Smooth muscle cell of the brain vasculature (primary cell): ENCODE measurements around the gene SLIRP.
"Not testable (repeated sequence)": the region's sequence is repeated elsewhere in the genome, so short reads cannot be mapped to it uniquely, and the experiment has no call there.

ENCODE experiments used
- DNase-seq: peaks from one replicate; pipeline ENCODE4 v3.0.0-alpha.2; 2012; ENCODE audit warnings: low read depth, low spot score

SLIRP gene

DNA sequence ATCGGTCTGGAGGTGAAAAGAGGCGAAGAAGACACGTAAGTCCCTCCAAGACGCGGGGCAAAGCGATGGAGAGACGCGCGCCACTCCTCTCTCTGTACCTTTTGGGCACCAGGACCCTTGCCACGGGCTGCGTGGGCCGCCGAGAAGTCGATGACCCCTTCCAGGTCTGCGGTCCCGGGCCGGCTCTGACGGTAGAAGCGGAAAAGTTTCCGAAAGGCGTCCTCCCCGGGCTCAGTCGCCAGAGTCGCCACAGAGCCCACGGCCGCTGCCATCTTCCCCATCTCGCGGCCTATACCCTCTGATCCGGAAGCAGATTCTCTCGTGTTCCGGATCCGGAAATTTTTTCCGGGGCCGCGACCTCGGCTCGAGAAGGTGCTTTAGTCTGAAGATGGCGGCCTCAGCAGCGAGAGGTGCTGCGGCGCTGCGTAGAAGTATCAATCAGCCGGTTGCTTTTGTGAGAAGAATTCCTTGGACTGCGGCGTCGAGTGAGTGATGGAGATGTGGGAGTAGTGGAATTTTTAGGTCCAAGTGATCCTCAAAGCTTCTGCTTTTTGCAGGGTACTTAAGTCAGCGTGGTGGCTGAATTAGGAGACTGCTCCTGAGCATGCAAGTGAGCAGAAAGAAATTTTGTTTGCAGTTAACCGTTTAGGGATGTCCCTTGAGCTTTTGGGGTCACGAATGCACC, at the start of gene SLIRP, which contains the start of gene ALKBH1:
Gene SLIRP, plus strand, starts transcription at position 380 of the 685 bp plus-strand sequence. Its CDS starts 9 bp downstream, at position 389.
Gene ALKBH1, minus strand, starts transcription at position 300 of the 685 bp plus-strand sequence. Its CDS starts 19 bp downstream, at position 281.
- peak; percentile 40 for DNase-seq

GRCh38 chr14:77659831-77660230, 48.1 kb upstream of the SLIRP start:
- no peak for DNase-seq

- no peak for DNase-seq
Observed at GRCh38 chr14:77660754-77661153, 47.1 kb upstream of the SLIRP start.

GRCh38 chr14:77661562-77661961, 46.3 kb upstream of the SLIRP start:
- not testable (repeated sequence) for DNase-seq

GRCh38 chr14:77663293-77663692, 44.6 kb upstream of the SLIRP start:
- DNase-seq, result no peak

DNA sequence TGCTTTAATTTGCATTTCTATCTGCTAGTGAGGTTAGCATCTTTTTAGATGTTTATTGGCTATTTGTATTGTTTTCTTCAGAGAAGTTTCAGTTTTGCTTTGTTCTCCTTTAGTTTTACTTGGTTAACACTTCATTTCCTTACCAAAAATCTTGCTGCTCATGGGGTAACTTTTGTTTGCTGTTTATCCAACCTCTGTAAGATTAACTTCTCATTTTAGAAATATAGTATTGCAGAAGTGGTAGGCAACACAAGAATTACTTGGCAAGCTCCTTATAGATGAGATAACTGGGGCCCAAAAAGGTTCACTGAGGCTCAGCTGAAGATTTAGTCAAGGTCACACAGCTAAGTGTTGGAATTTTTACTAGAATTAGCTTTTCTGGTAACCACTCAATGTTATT, 40.6 kb upstream of the SLIRP start:
- DNase-seq, result no peak

DNA sequence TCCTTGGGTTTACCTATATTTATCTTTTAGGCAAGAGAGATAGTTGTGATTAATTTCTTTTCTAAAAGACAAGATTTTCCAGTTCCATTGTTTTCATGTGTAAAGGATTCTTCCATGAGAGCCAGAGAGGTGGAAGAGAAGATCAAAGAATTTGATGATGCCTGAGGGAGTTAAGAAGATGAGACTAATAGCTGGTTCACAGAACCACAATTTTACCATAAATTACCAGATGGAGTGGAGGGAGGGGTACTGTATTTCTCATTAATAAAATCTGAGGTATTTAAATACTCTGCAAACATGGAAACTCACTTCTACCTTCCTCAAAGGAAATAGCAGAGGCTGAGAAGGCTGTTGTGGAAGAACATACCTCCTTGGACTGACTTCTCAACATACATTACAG, 34.7 kb upstream of the SLIRP start:
- DNase-seq, result no peak

DNA sequence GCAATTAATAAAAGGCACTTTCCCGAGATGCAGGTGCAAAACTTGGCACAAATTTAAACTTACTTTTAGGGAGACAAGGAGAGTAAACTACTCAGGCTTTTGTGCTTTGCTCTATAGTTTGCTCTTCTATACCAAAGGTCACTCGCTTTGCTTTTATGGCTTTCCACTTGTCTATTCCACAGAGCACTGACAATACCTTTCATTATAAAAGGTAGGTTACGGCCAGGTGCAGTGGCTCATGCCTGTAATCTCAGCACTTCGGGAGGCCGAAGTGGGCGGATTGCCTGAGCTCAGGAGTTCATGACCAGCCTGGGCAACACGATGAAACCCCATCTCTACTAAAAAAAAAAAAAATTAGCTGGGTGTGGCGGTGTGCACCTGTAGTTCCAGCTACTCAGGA, 33.0 kb upstream of the SLIRP start:
- DNase-seq, result no peak

DNA sequence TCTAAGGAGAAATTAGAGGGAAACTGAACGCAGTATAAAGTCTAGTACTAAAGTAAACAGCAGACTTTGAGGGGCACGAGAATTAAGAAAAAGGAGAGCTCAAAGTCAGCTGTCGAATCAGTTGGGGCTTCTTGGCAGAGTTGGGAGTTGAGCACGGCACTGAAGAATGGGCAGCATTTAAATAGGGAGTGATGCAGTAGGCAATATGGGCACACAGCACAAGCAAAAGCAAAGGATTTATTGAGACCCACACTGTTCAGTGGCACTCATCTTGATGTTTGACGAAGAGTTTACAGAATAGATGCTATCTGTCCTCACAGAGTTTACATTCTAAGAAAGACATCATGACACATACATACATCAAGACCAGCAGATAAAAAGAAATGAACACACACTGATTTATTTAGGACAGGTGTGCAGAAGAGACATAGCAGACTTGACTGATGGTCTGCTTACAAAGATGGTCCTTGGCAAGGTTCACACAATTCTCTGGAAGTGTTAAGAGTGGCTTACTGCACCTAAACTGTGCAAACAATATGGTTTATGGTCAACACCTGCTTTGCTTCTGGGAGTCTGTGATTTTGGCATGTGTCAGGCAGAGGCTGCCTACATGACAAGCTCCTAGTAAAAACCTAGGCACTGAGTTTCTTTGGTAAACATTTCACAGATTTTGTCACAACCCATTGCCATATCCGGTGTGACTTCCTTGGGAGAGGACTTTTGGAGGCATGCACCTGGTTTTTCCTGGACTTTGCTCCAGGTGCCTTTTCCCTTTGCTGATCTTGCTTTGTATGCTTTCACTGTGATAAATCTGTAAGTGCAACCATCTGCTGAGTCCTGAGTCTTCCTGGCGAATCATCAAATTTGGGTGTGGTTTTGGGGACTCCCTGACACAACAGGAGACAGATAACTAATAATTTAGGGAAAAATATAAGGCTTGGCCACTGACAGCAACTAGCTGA, 26.4 kb upstream of the SLIRP start:
- no peak for DNase-seq

- DNase-seq, result no peak
Observed at GRCh38 chr14:77682158-77682553, 25.7 kb upstream of the SLIRP start.

GRCh38 chr14:77691259-77691658, 16.6 kb upstream of the SLIRP start:
- DNase-seq, result no peak

GRCh38 chr14:77707355-77707723, 564 bp upstream of the SLIRP start:
- no peak for DNase-seq

DNA sequence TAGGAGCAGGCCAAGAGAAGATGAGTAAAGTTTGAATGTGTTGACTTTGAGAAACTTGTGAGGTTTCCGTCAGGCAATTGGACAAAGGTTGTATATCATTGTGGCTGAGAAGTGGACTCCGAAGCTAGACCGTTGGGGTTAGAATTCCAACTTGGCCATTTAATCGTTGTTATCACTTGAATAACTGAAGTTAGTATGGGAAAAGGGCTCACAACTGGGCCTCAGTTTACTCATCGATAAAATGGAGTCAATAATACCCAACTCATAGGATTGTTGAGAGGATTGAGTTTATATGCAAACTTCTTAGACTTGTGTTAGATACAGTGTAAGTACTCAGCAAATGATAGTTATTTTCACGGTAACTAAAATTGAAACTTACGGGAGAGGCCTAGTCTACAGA, 846 bp downstream of the SLIRP start:
- DNase-seq, result no peak

DNA sequence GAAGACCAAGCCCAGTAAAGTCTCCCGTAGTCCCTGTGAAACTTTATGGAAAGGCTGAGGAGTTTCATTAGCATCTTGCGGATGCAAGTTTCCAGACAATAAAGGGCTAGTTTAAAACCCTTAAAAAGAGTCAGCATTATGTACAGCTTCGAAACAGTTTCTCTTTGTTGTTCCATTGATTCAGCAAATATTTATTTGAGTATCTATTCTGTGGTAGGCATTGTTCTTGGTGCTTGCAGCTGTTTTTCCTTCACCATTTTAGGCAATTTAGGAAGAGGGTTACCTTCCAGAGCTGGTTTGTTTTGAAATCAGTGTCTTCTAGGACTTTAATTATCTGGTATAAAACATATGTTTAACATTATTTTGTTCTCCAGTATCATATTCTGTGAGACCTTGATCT, 1.5 kb downstream of the SLIRP start:
- no peak for DNase-seq

DNA sequence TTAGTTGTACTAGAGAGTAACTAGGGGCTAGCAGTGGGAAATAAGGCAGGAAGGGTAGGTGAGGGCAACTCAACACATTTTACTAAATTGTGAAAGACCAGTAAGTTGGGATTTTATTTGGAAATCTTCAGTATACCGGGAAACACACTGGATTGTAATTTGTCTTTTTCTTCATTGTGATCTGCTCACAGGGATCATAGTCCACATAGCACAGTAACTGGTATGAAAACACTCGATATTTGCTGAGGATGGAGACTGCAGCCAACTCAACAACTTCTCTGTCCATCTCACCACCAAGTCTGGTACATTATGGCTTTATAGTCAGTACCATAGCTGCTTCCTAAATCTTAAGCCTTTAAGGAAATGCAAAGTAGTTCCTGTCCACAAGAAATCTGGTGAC, 2.5 kb downstream of the SLIRP start:
- DNase-seq, result no peak

DNA sequence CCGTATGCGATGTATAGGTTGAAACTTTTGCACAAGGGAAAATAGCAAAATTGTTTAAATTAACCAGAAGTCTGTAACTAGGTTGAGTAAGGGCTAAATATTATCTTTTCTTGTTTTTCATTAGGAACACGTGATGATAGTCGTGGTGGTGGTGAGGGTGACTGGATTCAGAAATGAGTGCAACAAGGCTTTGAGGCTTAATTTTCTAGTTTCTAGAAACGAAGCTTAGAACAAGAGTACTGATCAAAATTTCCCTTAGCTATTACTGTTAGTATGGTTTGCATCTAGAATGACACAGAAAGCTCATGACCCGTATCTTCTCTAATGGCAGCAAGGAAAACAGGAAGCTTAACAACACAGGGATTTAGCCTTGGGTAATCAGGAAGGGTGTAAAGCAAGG, 7.0 kb downstream of the SLIRP start:
- no peak for DNase-seq

- DNase-seq, result no peak
Observed at GRCh38 chr14:77717608-77718305, 9.9 kb downstream of the SLIRP start.

GRCh38 chr14:77721437-77721836, 13.5 kb downstream of the SLIRP start:
- DNase-seq, result no peak

GRCh38 chr14:77722301-77722700, 14.4 kb downstream of the SLIRP start:
- no peak for DNase-seq

GRCh38 chr14:77730976-77731497, 23.1 kb downstream of the SLIRP start:
- DNase-seq, result no peak

DNA sequence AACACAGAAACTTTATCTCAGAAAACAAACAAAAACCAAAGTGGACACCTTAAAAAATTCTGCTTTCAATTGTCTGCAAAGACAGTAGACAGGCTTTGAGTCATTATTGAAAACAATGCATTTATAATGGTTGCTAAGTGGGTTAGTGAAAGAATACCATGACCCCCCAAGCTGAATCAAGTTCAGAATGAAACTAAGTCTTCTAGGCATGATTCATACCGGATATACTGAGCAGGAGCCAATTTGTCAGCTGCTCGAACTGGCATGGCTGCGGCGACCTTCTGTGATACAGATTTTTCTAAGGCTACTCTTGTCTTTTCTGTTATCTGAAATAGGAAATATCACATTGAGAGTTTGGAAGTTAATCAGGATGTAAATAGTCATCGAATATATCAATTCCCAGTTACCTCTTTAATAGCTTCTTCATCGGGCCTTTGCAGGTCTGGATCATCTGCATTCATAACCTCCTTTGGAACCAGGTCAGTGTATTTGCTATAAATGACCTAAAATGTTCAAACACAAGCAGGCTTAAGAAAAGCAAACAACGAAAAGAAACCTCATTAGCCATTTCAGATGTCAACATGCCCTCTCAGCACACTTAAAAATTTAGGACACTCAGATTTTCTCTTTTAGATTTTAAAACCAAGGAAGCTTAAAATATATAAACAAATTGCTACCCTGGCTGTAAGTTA, 30.8 kb downstream of the SLIRP start:
- DNase-seq, result no peak
